Dermis blood vessel endothelial cell (primary cell): ENCODE data around the gene AIPL1. TPM values are rescaled to one million over a fixed set of nuclear protein-coding genes. Genes with fewer than 3 reads are reported as not detected.
A peak's percentile ranks its signal among the peaks of the same experiment; 100 is the strongest.

Experiments used
- DNase-seq: peaks from one replicate; pipeline ENCODE4 v3.0.0; 2010
- total RNA-seq: library from RNA; depleted of rRNA; stranded (reverse); fragments of >200 nt; gene quantifications from 2 replicates; pipeline ENCODE4 v1.2.3, GENCODE V29; 2014

AIPL1 gene
- total RNA-seq, 1 donor from 2014 or later: not detected

GRCh38 chr17:6448473-6448872 is 13.6 kb upstream of the AIPL1 start:
- no peak for DNase-seq

GRCh38 chr17:6446516-6447100 is 11.7 kb upstream of the AIPL1 start:
- DNase-seq: no peak

- DNase-seq: no peak
These were observed 9.8 kb upstream of the AIPL1 start for GRCh38 chr17:6444571-6445335.

DNA sequence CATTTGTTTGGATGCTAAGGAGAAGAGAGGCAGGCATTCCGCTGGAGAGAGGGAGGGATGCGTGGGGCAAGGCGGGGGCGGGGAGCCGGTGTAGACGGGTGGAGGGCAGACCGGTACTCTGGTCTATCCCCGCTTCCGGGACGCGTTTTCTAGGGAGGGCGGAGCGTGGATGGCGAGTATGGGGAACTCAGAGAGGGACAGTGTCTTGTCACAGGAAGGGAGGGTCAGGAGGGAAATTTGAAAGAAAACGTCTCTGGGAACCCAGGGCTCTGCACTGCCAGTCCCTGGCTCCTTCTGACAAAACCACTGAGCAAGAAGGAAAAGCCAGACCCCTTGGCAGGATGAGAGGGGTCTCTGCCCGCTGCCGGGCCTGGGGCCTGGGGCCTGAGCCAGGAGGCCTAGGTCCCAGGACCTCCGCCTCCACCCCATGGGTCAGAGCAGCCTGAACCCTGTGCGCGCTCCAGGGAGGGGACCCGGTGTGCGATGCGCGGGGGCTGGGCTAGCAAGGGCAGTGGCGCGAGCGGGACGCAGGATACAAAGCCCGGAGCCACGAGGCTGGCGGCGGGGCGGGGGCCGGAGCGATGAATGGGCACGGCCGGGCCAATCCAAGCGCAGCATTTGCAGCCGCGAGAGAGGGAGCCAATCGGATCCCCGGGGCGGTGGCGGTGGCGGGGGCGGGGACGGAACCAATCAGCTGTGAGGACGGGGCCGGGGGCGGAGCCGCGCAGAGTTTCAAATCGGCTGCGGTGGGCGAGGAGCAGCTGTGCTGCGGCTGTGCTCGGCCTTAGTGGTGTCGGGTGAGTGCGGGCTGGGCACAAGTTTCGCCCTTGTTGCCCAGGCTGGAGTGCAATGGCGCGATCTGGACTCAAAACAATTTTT is 9.0 kb upstream of the AIPL1 start, which contains the start of gene PIMREG:
Gene PIMREG, plus strand, starts transcription at position 764 of the 879 bp plus-strand sequence. CDS start 656 bp downstream, outside the sequence.
- peak; percentile 95 for DNase-seq

DNA sequence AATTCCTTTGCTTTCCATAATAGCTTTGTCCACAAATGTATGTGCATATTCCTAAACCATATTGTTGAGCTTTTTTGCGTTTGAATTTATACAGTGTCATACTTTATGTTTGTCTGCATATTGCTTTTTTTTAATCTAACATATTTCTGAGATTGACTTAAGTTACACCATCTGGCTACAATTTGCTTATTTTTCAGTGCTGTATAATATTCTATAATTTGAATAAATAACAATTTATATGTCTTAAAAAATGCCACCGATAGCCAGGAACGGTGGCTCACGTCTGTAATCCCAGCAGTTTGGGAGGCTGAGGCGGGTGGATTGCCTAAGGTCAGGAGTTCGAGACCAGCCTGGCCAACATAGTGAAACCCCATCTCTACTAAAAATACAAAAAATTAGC is 7.9 kb upstream of the AIPL1 start:
- no peak for DNase-seq

DNA sequence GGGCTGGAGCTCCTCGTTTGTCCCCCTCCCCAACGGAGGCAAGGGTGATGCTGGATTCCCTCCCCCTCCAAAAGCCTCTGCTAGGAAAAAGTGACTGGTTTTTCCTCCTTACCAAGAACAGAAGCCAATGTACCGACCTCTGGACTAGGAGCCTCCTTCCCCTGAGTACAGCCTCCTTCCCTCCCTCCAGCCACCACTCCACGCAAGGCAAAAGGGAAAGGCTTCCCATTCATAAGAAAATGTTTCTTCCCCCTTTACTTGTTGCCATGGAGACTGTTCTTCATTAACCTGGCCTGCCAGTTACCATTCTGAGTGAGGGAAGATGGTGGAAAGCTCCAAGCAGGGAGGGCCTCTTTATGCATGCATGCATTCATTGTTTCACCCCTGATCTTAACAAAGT is 5.0 kb upstream of the AIPL1 start:
- DNase-seq: no peak

DNA sequence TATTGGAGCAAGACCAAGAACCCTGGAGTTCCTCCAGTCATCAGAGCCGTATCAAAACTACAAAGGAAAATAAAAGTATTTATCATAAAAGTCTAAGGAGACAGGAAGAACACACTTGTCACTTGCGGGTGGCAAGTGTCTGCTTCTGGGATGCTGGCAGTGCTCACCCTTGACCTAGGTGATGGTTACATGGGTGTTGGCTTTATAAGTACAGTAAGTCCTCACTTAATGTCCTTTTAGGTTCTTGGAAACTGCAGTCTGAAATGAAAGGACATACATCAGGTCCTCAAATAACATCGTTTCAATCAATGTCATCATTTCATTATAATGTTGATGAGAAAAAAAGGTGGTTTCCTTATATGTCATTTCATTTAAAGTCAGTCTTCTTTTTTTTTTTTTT is 3.0 kb upstream of the AIPL1 start:
- DNase-seq: no peak

GRCh38 chr17:6437466-6437865 is 2.5 kb upstream of the AIPL1 start:
- no peak for DNase-seq

DNA sequence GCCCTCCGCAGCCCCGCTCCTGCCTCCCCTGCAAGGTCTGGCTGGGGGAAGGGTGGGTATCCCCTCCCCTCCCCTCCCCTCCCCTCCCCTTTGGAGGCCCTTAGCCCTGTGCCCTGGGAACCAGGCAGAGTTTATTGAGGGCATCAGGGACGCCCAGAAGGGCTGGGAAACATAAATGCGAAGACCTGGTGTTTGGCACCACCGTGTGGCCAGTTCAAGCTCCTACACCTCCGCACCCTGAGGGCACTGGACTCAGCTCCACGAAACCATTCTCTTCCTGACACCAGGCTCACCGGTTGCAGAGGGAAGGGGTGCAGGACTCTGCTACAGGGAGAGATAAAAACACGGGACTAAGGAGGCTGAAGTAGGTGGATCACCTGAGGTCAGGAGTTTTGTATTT is 1.0 kb upstream of the AIPL1 start:
- peak; percentile 83 for DNase-seq

DNA sequence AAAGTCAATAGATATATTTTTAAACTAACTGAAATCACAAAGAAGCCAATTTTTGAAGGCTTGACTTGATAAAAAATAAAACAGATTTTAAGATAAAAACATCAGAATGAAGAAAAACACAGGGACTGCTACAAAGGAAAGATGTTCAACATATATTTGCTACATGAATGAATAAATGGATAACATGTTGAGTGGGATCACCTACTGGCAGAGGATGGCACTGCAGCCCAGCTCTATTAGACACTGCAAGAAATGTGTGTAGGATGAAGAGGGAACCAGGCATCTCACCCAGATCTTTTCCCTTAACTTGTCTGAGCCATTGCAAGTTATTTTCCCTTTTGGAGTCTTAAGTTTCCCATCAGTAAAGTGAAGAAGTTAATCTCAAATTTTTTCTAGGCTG is 4.2 kb downstream of the AIPL1 start:
- no peak for DNase-seq

- no peak for DNase-seq
These were observed 5.7 kb downstream of the AIPL1 start for GRCh38 chr17:6429266-6429665.

DNA sequence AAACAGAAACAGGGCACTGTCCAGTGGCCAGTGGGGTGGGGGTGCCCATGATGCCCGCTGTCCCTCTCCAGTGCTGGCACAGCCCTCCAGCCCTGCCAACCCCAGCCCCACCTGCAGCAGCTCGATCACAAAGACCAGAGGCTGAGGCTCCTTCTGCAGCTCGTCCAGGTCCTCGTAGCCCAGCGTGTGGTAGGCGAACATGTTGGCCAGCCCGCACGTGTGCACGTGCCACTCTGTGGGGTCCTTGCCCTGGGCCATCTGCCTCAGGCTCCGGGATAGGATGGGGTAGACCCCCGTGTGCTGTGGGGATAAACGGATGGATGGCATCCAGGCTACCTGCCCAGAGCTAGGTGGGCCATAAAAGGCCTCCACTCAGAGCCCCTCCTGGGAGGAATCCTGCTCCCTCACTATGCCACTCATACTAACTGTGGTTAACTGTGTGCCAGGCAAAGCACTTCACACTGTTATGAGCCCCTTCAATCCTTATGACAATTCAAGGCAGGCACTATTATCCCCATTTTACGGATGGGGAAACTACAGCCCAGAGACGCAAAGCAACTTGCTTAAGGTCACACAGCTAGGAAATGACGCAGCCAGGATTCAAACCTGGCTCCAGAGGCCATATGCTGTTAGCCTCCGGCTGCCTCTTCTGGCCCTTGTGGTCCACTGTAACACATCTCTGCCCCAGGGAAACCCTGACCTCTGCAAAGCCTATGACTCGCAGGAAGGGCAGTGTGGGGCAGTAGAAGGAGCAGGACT is 6.5 kb downstream of the AIPL1 start:
- no peak for DNase-seq

GRCh38 chr17:6427279-6427781 is 7.6 kb downstream of the AIPL1 start:
- DNase-seq: peak; percentile 22

DNA sequence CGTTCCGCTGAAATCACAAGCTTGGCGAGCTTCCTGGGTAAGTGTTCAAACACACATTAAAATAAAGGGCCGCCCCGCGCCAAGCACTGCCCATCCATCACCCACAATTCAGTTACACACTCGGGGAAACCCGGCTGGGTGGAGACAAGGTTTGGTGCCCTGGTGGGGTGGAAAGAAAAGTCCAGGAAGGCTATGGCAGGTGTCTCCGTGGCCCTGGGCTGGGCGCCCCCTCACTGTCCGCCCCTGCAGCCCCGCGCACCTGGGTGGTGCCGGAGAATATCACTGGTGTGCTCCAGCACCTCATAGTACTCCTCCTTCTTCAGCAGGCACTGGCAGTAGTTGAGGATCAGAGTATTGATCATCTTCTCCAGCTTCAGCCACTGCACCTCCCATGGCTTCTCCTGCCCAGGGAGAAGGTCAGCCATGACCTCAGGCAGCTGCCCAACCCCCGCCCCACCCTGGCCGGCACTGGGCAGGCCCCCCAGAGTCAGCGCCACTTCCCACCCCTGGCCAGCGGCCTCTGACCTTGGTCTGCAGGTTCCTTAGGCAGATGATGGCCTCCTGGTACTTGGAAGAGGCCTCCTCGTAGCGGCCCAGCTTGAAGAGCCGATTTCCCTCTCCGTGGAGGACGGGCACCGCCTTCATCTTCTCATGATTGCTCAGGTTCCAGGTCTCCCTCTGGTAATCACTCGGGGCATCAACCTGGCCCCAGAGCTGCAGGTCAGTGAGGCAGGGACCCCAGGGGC is 8.4 kb downstream of the AIPL1 start:
- DNase-seq: no peak

DNA sequence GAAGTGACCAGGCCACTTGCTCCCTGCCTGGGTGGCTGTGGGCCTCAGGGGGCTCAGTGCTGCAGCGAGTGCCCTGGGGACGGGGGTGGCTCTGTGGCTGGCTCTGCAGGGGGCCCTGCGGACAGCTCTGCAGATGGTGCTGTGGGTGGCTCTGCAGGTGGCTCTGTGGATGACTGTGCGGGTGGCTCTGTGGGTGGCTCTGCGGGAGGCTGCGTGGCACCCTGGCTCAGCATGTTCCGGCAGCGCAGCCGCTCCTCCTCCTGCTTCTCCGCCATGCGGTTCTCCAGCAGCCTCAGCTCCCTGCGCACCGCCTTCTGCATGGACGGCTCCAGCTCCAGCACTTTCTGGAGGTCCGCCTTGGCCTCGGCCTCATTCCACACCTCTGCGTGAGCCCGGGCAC is 9.5 kb downstream of the AIPL1 start:
- no peak for DNase-seq

DNA sequence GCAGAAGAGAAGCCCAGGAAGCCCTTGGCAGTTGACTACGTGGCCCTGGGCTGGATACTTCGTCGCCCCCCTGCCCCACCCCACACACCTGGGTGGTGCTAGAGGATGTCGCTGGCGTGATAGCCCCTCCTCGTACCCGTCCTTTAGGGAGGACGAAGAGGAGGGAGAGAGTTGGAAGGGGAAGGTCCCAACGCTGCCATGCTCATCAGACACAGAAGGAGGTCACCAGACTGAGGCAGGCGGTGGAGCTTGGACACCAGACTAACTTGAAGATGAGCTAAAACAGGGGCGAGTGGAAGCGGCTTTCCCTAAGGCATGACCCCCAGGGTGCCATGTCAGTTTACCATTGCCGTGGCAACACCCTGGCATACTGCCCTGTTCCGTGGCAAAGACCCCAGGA is 11.0 kb downstream of the AIPL1 start:
- DNase-seq: no peak

DNA sequence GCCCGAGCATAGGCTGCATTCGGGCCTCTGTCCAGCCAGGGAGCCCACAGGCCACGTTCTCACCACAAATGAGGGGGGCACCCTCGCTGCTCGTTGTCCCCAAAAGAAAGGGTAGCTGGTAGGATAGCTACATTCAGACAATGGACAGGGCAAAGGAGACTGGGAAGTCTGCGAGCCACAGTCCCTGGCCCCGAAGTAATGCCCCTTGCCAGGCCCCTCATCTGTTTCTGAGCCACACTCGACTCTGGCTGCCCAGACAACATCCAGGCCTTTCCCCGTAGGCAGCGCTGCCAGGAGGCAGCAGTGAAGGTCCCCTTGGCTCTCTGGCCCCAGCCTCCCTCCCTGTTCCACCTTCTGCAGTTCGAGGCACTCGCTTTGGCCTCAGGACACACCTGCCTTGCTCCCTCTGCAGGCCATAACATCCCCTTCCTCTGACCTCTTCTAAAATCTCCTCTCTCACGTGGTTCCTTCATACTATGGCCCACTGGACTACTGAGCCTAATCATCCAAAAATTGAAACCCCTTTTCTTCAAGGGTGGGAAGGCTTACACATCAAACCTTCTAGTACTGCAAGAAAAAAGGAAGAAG is 12.2 kb downstream of the AIPL1 start:
- no peak for DNase-seq

DNA sequence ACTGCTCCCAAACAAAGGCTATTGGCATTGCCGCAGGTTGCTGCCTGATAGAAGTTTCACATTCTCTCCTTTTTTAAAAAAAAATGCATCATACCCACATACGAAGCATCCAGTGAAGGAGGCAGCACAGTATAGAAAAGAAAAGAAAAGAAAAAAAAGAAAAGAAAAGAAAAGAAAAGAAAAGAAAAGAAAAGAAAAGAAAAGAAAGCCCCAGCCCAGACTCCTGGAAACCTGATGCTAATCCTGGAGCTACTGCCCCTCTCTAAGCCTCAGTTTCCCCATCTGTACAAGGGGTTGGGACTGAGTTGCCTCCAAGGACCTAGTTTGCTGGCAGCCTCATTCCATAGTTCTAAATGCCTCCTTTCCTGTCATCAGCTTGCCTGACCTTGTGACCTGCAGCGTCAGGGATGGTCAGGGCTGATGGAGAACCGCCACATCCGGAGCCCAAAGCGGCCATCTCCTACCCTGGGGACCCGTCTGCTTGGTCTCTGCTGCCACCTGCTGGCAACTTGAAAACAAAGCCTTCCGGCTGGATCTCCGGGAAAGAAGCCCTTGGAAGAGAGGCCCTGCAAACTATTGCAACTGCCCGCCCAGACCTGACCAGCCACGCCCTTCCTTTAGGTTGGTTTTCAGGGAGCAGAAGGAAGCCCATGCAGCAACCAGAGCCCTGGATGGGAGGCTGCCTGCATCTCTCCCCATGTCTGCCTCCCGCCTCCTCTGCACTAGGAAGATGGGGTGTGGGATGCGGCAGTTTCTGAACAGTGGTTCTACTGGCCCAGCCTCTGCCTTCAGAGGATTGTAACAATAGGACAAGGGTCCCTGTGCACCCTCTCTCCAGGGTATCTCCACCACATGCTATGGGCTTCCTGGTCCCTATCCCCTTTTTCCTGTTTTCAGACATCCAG is 13.0 kb downstream of the AIPL1 start:
- peak; percentile 83 for DNase-seq

- peak; percentile 63 for DNase-seq
These were observed 14.7 kb downstream of the AIPL1 start for GRCh38 chr17:6420173-6420641.

GRCh38 chr17:6415616-6416015 is 19.3 kb downstream of the AIPL1 start:
- DNase-seq: no peak
